K562 (cell line): ENCODE measurements around the gene LLGL2. TPM values are rescaled to one million over a fixed set of nuclear protein-coding genes. Genes with fewer than 3 reads are reported as not detected.
A peak's percentile ranks its signal among the peaks of the same experiment; 100 is the strongest.

Source experiments
- CHD2 ChIP-seq: IDR thresholded peaks from 2 replicates; pipeline ENCODE4 v1.6.1; 2011; ENCODE audit warnings: low read depth, low read length
- E4F1 ChIP-seq: fragments of 250-450 bp; sonication (Bioruptor Pico); IDR thresholded peaks from 2 replicates; pipeline ENCODE4 v1.5.0; 2021; ENCODE audit warnings: mild to moderate bottlenecking, borderline replicate concordance
- ELF2 ChIP-seq: fragments of 250-450 bp; sonication (Bioruptor Pico); IDR thresholded peaks from 2 replicates; pipeline ENCODE4 v1.5.0; 2021; ENCODE audit warnings: mild to moderate bottlenecking
- ELF4 ChIP-seq: fragments of 450-650 bp; formaldehyde crosslinking; IDR thresholded peaks from 2 replicates; pipeline ENCODE4 v1.4.0; 2022; ENCODE audit warnings: missing genetic modification characterization
- KAT7 ChIP-seq: sonication (generic); formaldehyde crosslinking; IDR thresholded peaks from 2 replicates; pipeline ENCODE4 v1.8.0; 2022; ENCODE audit warnings: missing genetic modification reagents, mild to moderate bottlenecking, borderline replicate concordance
- MCM3 ChIP-seq: fragments of 450-650 bp; IDR thresholded peaks from 2 replicates; pipeline ENCODE4 v1.6.1; 2016
- NCOA6 ChIP-seq: fragments of 450-650 bp; IDR thresholded peaks from 2 replicates; pipeline ENCODE4 v1.6.1; 2017; ENCODE audit warnings: mild to moderate bottlenecking
- SNRNP70 ChIP-seq: fragments of 200-400 bp; formaldehyde crosslinking; optimal IDR thresholded peaks from 2 replicates; pipeline ENCODE3; 2017; ENCODE audit warnings: low read depth, low read length
- TEAD2 ChIP-seq: fragments of 450-650 bp; IDR thresholded peaks from 2 replicates; pipeline ENCODE4 v1.6.1; 2016; ENCODE audit warnings: missing genetic modification characterization, control low read depth, missing compliant biosample characterization
- ZNF12 ChIP-seq: sonication (generic); formaldehyde crosslinking; IDR thresholded peaks from 2 replicates; pipeline ENCODE4 v1.4.0; 2020; ENCODE audit warnings: mild to moderate bottlenecking, missing genetic modification reagents
- ZNF384 ChIP-seq: IDR thresholded peaks from 2 replicates; pipeline ENCODE4 v1.6.1; 2012; ENCODE audit warnings: low read depth, low read length, improper control_type of control experiment
- ZNF830 ChIP-seq: fragments of 250-450 bp; sonication (Bioruptor Pico); IDR thresholded peaks from 2 replicates; pipeline ENCODE4 v1.5.0; 2021; ENCODE audit warnings: mild to moderate bottlenecking
- polyA plus RNA-seq, 8 experiments: library from polyadenylated mRNA; depleted of rRNA in 4 of 8; stranded (reverse) in 5 of 8; unstranded in 3 of 8; fragments of >200 nt; fragmentation: Nextera tagmentation in 2 of 8; fragmentation: Illumina TruSeq in 1 of 8; extraction: Ambion mirVana in 2 of 8; extraction: Trizol in 1 of 8; gene quantifications; 2 replicates each; pipeline versions ENCODE4 v1.2.1 to v1.2.3, GENCODE V29; 2011 to 2014; ENCODE audit warnings: inconsistent platforms in 1 of 8, missing spikeins in 1 of 8
- total RNA-seq, 7 experiments: library from RNA; depleted of rRNA in 6 of 7; stranded (reverse); fragments of >200 nt in 6 of 7; fragmentation: Illumina TruSeq in 2 of 7; extraction: Trizol in 2 of 7; gene quantifications; 2 replicates each; pipeline versions ENCODE4 v1.2.1 to v1.2.3, GENCODE V29; 2011 to 2021; ENCODE audit warnings: low replicate concordance in 1 of 7
- TF ChIP-seq, protein P1 (sequence below): fragments of 250-450 bp; sonication (Bioruptor Pico); IDR thresholded peaks from 2 replicates; pipeline ENCODE4 v1.4.0; 2020
- TF ChIP-seq, protein P2 (sequence below): fragments of 450-650 bp; IDR thresholded peaks from 2 replicates; pipeline ENCODE4 v1.6.1; 2018; ENCODE audit not compliant: partially characterized antibody
- TF ChIP-seq, protein P3 (sequence below): fragments of 250-450 bp; sonication (Bioruptor Pico); IDR thresholded peaks from 2 replicates; pipeline ENCODE4 v1.4.0; 2020; ENCODE audit warnings: borderline replicate concordance

LLGL2 gene
- total and polyA plus RNA-seq, 9 of the 15 experiments (the other 6 are each of a cell fraction or from before 2014, with no cell fraction given): 0.32 to 24.4 (median 10.2) TPM

DNA sequence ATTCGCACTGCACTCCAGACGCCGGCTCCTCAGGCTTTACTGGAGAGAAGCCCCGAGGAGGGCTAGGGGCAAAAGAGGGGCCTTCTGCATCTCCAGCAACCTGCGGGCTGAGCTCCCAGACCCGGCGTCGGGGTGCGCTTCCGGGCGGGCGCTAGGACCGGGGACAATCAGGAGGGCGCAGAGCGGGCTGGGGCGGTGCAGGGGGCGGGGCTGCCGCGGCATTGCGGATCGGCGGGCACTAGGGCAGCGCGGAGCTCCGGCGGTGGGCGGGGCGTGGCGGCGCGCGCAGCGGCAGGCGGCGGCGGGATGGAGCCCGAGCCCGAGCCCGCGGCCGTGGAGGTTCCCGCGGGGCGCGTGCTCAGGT, 9.3 kb upstream of the LLGL2 start, which contains the start of gene TSEN54 (continued):
- TF ChIP-seq, protein P1, sequence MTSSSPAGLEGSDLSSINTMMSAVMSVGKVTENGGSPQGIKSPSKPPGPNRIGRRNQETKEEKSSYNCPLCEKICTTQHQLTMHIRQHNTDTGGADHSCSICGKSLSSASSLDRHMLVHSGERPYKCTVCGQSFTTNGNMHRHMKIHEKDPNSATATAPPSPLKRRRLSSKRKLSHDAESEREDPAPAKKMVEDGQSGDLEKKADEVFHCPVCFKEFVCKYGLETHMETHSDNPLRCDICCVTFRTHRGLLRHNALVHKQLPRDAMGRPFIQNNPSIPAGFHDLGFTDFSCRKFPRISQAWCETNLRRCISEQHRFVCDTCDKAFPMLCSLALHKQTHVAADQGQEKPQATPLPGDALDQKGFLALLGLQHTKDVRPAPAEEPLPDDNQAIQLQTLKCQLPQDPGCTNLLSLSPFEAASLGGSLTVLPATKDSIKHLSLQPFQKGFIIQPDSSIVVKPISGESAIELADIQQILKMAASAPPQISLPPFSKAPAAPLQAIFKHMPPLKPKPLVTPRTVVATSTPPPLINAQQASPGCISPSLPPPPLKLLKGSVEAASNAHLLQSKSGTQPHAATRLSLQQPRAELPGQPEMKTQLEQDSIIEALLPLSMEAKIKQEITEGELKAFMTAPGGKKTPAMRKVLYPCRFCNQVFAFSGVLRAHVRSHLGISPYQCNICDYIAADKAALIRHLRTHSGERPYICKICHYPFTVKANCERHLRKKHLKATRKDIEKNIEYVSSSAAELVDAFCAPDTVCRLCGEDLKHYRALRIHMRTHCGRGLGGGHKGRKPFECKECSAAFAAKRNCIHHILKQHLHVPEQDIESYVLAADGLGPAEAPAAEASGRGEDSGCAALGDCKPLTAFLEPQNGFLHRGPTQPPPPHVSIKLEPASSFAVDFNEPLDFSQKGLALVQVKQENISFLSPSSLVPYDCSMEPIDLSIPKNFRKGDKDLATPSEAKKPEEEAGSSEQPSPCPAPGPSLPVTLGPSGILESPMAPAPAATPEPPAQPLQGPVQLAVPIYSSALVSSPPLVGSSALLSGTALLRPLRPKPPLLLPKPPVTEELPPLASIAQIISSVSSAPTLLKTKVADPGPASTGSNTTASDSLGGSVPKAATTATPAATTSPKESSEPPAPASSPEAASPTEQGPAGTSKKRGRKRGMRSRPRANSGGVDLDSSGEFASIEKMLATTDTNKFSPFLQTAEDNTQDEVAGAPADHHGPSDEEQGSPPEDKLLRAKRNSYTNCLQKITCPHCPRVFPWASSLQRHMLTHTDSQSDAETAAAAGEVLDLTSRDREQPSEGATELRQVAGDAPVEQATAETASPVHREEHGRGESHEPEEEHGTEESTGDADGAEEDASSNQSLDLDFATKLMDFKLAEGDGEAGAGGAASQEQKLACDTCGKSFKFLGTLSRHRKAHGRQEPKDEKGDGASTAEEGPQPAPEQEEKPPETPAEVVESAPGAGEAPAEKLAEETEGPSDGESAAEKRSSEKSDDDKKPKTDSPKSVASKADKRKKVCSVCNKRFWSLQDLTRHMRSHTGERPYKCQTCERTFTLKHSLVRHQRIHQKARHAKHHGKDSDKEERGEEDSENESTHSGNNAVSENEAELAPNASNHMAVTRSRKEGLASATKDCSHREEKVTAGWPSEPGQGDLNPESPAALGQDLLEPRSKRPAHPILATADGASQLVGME (CRISPR knock-in tag): no peak
- 0 out of 2 replicates have a peak, but pooled peaks have one; percentile 30 for TF ChIP-seq ELF4 (CRISPR knock-in tag)
- TF ChIP-seq, protein P2, sequence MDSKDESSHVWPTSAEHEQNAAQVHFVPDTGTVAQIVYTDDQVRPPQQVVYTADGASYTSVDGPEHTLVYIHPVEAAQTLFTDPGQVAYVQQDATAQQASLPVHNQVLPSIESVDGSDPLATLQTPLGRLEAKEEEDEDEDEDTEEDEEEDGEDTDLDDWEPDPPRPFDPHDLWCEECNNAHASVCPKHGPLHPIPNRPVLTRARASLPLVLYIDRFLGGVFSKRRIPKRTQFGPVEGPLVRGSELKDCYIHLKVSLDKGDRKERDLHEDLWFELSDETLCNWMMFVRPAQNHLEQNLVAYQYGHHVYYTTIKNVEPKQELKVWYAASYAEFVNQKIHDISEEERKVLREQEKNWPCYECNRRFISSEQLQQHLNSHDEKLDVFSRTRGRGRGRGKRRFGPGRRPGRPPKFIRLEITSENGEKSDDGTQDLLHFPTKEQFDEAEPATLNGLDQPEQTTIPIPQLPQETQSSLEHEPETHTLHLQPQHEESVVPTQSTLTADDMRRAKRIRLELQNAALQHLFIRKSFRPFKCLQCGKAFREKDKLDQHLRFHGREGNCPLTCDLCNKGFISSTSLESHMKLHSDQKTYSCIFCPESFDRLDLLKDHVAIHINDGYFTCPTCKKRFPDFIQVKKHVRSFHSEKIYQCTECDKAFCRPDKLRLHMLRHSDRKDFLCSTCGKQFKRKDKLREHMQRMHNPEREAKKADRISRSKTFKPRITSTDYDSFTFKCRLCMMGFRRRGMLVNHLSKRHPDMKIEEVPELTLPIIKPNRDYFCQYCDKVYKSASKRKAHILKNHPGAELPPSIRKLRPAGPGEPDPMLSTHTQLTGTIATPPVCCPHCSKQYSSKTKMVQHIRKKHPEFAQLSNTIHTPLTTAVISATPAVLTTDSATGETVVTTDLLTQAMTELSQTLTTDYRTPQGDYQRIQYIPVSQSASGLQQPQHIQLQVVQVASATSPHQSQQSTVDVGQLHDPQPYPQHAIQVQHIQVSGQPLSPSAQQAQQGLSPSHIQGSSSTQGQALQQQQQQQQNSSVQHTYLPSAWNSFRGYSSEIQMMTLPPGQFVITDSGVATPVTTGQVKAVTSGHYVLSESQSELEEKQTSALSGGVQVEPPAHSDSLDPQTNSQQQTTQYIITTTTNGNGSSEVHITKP: peak; percentile 42
- 0 out of 2 replicates have a peak, but pooled peaks have one; percentile 61 for TF ChIP-seq E4F1 (CRISPR knock-in tag)
- TF ChIP-seq, protein P3, sequence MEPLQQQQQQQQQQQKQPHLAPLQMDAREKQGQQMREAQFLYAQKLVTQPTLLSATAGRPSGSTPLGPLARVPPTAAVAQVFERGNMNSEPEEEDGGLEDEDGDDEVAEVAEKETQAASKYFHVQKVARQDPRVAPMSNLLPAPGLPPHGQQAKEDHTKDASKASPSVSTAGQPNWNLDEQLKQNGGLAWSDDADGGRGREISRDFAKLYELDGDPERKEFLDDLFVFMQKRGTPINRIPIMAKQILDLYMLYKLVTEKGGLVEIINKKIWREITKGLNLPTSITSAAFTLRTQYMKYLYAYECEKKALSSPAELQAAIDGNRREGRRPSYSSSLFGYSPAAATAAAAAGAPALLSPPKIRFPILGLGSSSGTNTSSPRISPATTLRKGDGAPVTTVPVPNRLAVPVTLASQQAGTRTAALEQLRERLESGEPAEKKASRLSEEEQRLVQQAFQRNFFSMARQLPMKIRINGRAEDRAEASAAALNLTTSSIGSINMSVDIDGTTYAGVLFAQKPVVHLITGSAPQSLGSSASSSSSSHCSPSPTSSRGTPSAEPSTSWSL (CRISPR knock-in tag): no peak
- no peak for TF ChIP-seq MCM3
- TF ChIP-seq ZNF384: no peak
- peak; percentile 85 for TF ChIP-seq ELF2 (CRISPR knock-in tag)
- TF ChIP-seq CHD2: no peak
- peak; percentile 90 for TF ChIP-seq NCOA6
- TF ChIP-seq KAT7 (CRISPR knock-in tag): 0 out of 2 replicates have a peak, but pooled peaks have one; percentile 5
- TF ChIP-seq ZNF12: 0 out of 2 replicates have a peak, but pooled peaks have one; percentile 52
- no peak for TF ChIP-seq SNRNP70
- TF ChIP-seq ZNF830: no peak
- TF ChIP-seq TEAD2: no peak
